NCI-H1436 (cell line): ENCODE data around the gene ZNF407.

ENCODE experiments used
- DNase-seq: peaks from one replicate; lab custom pipeline; 2025; lab: John Stamatoyannopoulos, UW

The ZNF407 gene

GRCh38 chr18:74631212-74631611, 33.5 kb downstream of the ZNF407 start:
- no peak for DNase-seq

DNA sequence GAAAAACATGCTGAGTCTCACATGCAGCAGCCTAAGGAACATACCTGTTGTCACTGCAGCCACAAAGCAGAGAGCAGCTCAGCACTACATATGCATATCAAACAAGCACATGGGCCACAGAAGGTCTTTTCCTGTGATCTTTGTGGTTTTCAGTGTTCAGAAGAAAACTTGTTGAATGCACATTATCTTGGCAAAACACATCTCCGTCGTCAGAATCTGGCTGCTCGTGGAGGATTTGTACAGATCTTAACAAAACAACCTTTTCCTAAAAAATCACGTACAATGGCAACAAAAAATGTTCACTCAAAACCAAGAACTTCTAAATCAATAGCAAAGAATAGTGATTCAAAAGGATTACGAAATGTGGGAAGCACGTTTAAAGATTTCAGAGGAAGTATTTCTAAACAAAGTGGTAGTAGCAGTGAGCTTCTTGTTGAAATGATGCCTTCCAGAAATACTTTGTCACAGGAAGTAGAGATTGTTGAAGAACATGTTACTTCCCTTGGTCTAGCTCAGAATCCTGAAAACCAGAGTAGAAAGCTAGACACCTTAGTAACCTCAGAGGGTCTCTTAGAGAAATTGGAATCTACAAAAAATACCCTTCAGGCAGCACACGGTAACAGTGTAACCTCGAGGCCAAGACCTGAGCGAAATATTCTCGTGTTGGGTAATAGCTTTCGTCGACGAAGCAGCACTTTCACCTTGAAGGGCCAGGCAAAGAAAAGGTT, 34.1 kb downstream of the ZNF407 start:
- DNase-seq: no peak

DNA sequence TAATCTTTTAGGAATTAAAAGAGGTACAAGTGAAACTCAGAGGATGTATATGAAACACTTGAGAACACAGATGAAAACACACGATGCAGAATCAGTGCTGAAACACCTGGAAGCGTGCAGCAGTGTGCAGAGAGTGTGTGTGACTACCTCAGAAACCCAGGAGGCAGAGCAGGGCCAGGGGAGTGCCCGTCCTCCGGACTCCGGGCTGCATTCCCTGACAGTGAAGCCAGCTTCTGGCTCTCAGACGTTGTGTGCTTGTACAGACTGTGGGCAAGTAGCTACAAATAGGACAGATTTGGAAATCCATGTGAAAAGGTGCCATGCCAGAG, 34.6 kb downstream of the ZNF407 start:
- DNase-seq: no peak

DNA sequence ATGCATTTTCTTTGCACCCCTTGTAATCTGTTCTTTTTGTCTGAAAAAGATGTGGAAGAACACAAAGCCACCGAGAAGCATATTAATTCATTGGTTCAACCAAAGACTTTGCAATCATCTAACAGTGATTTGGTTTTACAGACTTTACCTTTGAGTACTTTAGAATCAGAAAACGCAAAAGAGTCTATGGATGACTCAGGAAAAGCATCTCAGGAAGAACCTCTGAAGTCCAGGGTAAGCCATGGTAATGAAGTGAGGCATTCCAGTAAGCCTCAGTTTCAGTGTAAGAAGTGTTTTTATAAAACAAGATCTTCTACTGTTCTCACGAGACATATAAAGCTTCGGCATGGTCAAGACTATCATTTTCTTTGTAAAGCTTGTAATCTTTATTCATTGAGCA, 35.2 kb downstream of the ZNF407 start:
- DNase-seq: no peak

- no peak for DNase-seq
Observed at GRCh38 chr18:74633652-74634352, 36.1 kb downstream of the ZNF407 start.

GRCh38 chr18:74635224-74635975, 37.7 kb downstream of the ZNF407 start:
- DNase-seq: no peak

GRCh38 chr18:74637070-74637469, 39.4 kb downstream of the ZNF407 start:
- DNase-seq: no peak

GRCh38 chr18:74638210-74638609, 40.5 kb downstream of the ZNF407 start:
- no peak for DNase-seq

DNA sequence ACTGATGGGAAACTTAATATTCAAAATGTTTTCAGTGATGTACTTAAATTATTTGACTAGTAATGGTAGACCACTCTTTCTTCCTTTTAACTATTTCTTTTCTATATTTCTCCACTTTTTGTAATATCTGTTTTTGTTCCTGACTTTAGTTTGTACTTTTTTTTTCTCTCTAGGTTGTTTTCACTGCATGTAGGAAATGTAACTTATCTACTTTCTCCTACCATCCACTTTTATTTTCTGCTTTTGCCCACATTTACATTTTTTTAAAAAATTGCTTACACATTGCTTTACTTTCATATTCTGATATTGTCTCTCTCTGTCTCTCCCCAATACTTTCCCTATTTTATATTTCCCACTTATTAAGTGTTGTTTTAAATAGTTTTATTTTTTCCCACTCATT, 47.0 kb downstream of the ZNF407 start:
- DNase-seq: no peak

GRCh38 chr18:74645679-74646078, 48.0 kb downstream of the ZNF407 start:
- no peak for DNase-seq

DNA sequence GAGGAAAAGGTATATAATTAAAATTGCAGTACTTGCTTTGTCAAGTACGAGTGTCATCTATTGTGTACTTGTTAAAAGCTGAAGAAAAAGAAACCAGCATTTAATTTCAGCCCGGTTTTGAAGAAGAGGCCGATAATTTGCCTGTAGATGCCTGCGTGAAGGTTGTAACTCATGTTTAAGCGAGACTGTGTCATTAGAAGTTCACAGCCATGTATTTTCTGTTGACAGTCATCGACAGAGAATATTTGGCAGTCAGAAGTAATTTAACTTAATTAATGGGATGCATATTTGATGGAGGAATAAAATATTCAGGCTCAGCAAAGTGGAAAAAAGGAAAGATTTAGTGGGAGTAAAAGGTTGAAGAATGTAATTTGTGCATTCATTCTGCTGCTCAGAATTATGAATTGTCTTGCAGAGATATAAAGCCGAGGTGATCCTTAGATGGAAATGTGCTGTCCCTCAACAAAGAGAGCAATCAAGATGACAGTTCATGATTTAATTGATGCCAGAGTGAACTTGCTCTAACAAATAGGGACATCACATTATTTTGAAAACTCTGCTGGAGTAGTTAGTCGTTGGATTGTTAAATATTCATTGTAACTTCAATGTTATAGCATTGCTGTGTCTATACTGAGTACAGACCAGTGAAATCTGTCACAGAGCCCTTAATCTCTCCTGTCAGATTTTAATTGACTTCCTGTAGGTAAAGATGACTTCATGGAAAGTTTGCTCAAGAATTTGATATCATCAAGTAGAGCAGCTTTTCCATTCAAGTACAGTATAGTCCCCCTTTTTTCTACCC, 53.9 kb downstream of the ZNF407 start:
- no peak for DNase-seq

DNA sequence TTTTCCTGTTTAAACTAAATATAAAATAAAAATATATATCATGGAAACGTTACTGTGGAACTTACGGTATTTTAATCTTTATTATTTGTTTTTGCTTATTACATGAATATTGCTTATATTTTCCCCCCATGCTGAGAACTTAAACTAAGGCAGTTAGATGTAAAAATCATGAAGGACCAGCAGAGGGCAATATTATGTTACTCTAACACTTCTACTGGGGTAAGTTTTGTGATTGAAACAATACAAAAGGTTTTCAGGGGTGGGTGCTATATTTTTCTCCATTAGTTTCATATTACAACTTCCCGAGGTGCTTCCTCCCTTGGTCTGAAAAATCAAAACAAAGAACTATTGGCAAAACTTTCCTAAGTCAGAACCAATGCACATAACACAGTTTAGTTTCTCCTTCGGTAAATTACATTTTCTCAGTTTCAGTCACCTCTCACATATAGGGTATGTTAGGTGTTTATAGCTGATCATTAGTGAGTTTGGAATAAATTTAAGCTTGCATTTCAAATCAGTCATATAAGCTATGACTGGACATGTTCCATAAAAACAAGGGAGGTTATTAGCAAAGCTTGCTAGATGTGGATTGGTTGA, 54.8 kb downstream of the ZNF407 start:
- DNase-seq: no peak

DNA sequence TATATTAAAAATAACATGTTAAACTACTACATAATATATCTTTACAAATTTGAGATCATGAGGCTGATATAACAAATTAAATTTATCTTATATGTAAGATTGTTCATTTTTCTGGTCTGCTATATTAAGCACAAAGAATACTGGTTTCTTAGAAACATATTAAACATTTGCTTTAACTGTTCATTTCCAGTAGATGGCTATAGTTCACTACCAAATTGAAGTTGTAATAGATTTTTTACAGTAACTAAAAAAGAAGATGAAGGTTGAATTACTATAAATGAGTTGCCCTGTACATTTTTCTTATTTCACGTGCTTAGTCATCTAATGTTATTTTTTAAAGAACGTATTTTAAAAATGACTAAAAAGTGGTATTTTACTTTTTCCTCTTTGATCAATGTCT, 57.0 kb downstream of the ZNF407 start:
- no peak for DNase-seq

DNA sequence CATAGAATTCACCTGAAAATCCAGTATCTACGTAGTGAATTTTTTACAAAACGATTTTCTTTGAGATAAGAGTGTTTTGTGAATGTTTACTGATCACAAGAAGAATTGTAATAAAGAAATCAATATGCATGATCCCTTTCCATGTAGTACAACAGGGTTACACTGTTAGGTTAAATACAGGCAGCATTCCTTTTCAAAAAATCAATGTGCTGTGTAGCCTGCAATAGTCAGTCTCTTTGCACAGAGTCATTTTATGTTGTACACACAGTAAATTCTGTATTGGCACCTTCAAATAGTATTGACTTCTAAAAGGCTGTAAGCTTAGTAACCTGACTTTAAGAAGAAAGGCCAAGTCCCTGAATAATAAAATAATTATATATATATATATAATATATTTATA, 63.3 kb downstream of the ZNF407 start:
- no peak for DNase-seq

- DNase-seq: no peak
Observed at GRCh38 chr18:74661691-74662090, 64.0 kb downstream of the ZNF407 start.

DNA sequence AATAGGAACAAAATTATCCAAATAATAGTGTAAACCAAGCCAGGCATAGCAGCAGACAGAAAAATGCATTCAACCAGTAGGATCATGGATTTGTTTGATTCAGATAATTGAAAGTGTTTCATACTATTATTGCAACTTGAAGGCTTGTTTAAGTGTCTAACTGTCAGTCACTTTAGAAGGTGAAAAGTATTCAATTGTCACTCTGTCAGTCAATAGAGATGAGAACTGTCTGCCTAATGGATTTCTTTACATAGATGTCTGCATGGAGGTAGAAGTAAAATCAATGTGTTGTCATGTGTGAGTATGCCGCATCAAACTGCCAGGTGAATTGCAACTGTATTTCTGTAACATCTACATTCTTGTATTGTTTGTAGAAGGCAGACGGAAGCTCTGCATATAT, 65.0 kb downstream of the ZNF407 start:
- no peak for DNase-seq

GRCh38 chr18:74665346-74665745, 67.7 kb downstream of the ZNF407 start:
- DNase-seq: no peak

GRCh38 chr18:74665905-74666304, 68.2 kb downstream of the ZNF407 start:
- DNase-seq: no peak

GRCh38 chr18:74669136-74669798, 71.6 kb downstream of the ZNF407 start:
- DNase-seq: no peak

GRCh38 chr18:74672371-74672770, 74.7 kb downstream of the ZNF407 start:
- no peak for DNase-seq

- no peak for DNase-seq
Observed at GRCh38 chr18:74674487-74674886, 76.8 kb downstream of the ZNF407 start.
